ENCODE data around the gene LIPT2.

The LIPT2 gene

GRCh38 chr11:74504100-74504691, 10.7 kb upstream of the LIPT2 start:
- no peak for DNase-seq (ENCODE audit: low read depth in 2 of 2)

GRCh38 chr11:74494916-74495315, 1.4 kb upstream of the LIPT2 start:
- no peak for DNase-seq (ENCODE audit: low read depth in 2 of 2)

- no peak for DNase-seq (ENCODE audit: low read depth in 2 of 2)
Observed at GRCh38 chr11:74493791-74494630, 487 bp upstream of the LIPT2 start.

GRCh38 chr11:74492084-74492483, 1.4 kb downstream of the LIPT2 start:
- no peak for DNase-seq (ENCODE audit: low read depth in 2 of 2)

- DNase-seq (ENCODE audit: low read depth in 2 of 2): no peak
Observed at GRCh38 chr11:74490941-74491340, 2.6 kb downstream of the LIPT2 start.

DNA sequence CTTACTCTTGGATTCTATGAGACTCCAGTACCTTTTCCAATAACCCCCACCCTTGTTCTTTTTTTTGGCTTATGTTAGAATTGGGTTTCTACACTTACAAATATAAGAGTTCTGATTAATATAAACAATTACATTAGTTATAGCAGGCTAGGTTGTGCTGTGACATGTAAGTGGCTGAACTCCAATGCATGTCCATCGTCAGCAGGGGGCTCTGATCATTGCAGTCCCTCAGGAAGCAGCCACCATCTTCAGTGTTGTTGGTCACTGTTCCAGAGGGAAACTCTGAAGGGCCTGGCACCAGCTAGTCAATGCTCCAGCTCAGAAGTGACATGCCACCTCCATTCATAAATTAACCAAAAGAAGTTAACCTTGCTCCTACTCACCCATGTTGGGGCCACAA, 5.6 kb downstream of the LIPT2 start:
- DNase-seq (ENCODE audit: low read depth in 2 of 2): no peak

- no peak for DNase-seq (ENCODE audit: low read depth in 2 of 2)
Observed at GRCh38 chr11:74485868-74486267, 7.7 kb downstream of the LIPT2 start.

DNA sequence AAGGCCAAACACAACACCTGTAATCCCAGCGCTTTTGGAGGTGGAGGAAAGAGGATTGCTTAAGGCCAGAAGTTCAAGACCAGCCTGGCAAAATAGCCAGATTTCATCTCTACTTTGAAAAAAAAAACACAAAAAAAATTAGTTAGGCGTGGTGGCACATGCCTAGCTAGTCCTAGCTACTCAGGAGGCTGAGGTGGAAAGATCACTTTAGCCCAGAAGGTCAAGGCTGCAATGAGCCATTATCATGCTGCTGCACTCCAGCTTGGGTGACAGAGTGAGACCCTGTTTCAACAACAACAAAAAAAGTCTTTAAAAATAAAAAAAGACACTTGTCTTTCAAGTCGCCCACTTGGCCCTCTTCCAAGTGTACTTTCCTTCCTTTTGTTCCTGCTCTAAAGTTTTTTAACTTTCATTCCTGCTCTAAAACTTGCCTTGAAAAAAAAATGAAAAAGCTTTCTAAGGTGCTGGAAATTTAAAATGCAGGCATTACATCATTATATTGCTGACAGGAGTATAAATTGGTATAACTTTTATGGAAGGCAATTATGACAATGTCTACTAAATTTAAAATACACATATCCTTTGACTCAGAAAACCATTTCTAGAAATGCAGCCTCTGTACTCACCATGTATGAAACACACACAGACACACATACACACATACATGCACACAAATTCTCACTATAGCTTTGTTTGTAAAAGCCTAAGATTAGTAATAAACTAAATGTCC, 12.7 kb downstream of the LIPT2 start:
- DNase-seq (ENCODE audit: low read depth in 2 of 2): no peak

GRCh38 chr11:74479732-74480123, 13.8 kb downstream of the LIPT2 start:
- DNase-seq (ENCODE audit: low read depth in 2 of 2): no peak

- no peak for DNase-seq (ENCODE audit: low read depth in 2 of 2)
Observed at GRCh38 chr11:74478877-74479731, 14.4 kb downstream of the LIPT2 start.

DNA sequence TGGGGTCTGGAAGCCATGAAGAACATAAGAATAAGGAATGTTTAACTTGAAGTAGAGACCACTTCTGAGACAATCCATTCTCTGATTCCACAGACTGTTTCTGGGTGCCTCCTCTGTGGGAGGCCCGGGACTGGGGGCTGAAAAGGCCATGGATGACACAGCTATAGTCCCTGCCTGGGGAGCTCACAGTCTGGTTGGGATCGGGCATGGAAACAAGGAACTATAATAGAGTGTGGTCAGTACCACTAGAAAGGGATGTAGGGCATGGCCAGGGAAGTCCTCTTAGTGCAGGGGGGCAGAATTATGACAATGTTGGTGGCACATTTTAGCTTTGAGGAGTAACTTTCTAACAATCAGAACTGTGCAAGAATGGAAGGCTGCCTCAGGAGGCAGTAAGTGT, 17.0 kb downstream of the LIPT2 start:
- no peak for DNase-seq (ENCODE audit: low read depth in 2 of 2)

DNA sequence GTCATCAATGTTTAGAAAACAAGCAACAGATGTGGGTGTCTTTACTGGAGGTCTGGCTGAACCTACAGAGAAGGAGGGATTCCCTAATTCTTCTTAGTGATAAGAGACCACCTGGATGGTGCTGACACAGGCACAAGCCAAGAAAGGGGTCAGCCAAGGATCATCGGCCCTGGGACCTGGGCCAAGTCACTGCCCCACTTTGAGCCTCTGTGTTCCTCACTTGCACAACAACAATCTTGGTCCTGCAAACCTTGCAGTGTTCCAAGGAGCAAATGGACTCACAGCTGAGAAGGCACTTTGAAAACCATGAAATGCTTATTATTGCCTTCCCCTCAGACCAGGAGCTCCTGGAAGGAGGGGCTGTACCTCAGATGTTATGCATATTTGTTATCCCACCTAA, 19.2 kb downstream of the LIPT2 start:
- DNase-seq (ENCODE audit: low read depth in 2 of 2): no peak

GRCh38 chr11:74473382-74474173, 19.9 kb downstream of the LIPT2 start:
- no peak for DNase-seq (ENCODE audit: low read depth in 2 of 2)

GRCh38 chr11:74471668-74472429, 21.7 kb downstream of the LIPT2 start:
- DNase-seq (ENCODE audit: low read depth in 2 of 2): no peak

- no peak for DNase-seq (ENCODE audit: low read depth in 2 of 2)
Observed at GRCh38 chr11:74471037-74471436, 22.5 kb downstream of the LIPT2 start.

- DNase-seq (ENCODE audit: low read depth in 2 of 2): no peak
Observed at GRCh38 chr11:74470526-74470925, 23.0 kb downstream of the LIPT2 start.

DNA sequence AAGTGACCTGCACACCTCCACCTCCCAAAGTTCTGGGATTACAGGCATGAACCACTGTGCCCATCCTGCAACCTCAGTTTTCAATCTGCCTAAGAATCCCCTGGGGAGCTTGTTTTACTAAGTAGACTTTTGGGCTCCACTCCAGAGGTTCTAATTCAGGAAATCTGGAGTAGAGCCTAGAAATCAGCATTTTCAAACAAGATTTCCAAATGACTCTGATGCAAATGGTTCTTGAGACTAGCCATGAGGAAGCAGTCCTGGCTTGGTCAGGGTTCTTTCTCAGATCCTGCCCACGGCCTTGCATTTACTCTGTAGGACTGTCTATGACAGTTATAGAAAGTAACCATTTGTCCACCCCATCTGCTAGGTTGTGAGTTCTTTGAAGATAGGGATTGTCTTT, 24.6 kb downstream of the LIPT2 start:
- DNase-seq (ENCODE audit: low read depth in 2 of 2): no peak

DNA sequence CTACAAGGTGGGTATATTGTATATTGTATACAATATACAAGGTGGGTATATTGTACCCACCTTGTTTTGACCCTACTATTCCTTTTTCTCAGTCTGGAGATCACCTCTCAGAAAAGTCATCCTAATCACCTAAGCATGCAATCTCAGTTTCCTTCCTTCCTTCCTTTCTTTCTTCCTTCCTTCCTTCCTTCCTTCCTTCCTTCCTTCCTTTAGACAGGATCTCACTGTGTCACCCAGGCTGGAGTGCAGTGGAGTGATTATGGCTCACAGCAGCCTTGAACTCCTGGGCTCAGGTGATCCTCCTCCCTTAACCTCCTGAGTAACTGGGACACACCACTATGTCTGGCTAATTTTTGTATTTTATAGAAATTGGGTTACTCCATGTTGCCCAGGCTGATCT, 25.0 kb downstream of the LIPT2 start:
- no peak for DNase-seq (ENCODE audit: low read depth in 2 of 2)

DNA sequence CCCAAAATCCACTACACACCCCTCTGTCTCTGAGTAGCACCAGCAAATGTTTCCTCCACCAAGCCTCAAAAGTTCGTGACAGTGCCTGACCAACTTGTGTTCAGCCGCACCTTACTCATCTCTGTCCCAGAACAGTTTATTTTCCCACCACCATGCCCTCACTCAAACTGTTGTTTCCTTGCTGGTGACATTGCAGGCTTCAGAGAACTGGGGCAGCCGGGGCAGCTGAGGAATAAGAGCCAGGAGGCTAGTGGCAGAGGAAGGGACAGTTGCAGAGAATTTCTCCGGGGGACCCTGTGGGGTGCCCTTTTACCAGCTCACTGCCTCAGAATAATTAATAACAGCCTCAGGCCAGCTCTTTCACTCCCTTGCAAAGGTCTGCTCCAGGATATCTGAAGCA, 25.5 kb downstream of the LIPT2 start:
- DNase-seq (ENCODE audit: low read depth in 2 of 2): no peak
